ENCODE measurements around the gene MYO7A.

The MYO7A gene

GRCh38 chr11:77102246-77103210 lies 25.5 kb upstream of the MYO7A start, which contains the start of gene OMP:
Gene OMP (plus strand): TSS chr11:77102840. CDS start chr11:77102840, 0 bp downstream.
- no peaks in the 10 kb centered on the region for H3K36me3 ChIP-seq (ENCODE audit: control insufficient read depth, insufficient read depth, low read length)
- TF ChIP-seq, protein P1, sequence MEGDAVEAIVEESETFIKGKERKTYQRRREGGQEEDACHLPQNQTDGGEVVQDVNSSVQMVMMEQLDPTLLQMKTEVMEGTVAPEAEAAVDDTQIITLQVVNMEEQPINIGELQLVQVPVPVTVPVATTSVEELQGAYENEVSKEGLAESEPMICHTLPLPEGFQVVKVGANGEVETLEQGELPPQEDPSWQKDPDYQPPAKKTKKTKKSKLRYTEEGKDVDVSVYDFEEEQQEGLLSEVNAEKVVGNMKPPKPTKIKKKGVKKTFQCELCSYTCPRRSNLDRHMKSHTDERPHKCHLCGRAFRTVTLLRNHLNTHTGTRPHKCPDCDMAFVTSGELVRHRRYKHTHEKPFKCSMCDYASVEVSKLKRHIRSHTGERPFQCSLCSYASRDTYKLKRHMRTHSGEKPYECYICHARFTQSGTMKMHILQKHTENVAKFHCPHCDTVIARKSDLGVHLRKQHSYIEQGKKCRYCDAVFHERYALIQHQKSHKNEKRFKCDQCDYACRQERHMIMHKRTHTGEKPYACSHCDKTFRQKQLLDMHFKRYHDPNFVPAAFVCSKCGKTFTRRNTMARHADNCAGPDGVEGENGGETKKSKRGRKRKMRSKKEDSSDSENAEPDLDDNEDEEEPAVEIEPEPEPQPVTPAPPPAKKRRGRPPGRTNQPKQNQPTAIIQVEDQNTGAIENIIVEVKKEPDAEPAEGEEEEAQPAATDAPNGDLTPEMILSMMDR (IDR thresholded peaks at IDR 0.05) = no peak
- no peaks in the 10 kb centered on the region for H3K79me2 ChIP-seq
- no peak within 1 kb of the TSS for H3K4me3 ChIP-seq (ENCODE audit: low read depth, low read length)
- H3K27ac ChIP-seq = no peak within 1 kb of the TSS
- H3K9ac ChIP-seq = no peak within 1 kb of the TSS
- H3K27me3 ChIP-seq (ENCODE audit: control insufficient read depth, insufficient read depth, low read length) = no peaks in the 10 kb centered on the region
- H3K4me2 ChIP-seq (ENCODE audit: low read length) = no peak within 1 kb of the TSS
- no peak within 1 kb of the TSS for H2AFZ ChIP-seq
- H3K9me3 ChIP-seq (ENCODE audit: control insufficient read depth, low read length) = no peaks in the 10 kb centered on the region
- no peaks in the 10 kb centered on the region for H3K4me1 ChIP-seq

DNA sequence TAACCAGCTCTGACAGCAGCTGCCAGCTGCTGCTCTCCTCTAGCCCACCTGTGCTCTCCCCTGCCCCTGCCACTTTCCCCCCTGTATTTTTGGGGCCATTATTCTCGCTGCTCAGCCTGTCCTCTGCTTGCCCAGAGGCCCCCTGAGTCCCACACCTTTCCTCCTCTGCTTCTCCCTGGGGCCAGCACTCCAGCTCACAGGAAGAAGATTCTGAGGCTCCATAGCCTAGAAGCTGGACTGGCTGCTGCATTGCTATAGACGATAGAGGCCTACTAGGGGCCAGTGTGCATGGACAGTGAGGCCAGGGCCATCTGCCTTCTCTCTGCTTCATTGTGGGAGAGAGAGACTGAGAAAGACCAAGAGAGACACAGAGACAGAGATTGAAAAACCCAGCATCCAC lies 24.7 kb upstream of the MYO7A start:
- Histone ChIP-seq H3K36me3 (ENCODE audit: control insufficient read depth, insufficient read depth, low read length) (no peaks in the 10 kb centered on the region), H3K4me3 (ENCODE audit: low read depth, low read length) (no peak overlapping the region), H3K4me2 (ENCODE audit: low read length) (no peak overlapping the region), H3K27me3 (ENCODE audit: control insufficient read depth, insufficient read depth, low read length) (no peaks in the 10 kb centered on the region), H3K79me2 (no peaks in the 10 kb centered on the region), H3K9me3 (ENCODE audit: control insufficient read depth, low read length) (no peaks in the 10 kb centered on the region), H3K4me1 (no peaks in the 10 kb centered on the region), H3K27ac (no peak overlapping the region), H3K9ac (no peak overlapping the region), H2AFZ (no peak overlapping the region)
- TF ChIP-seq, protein P1 (IDR thresholded peaks at IDR 0.05) = no peak

DNA sequence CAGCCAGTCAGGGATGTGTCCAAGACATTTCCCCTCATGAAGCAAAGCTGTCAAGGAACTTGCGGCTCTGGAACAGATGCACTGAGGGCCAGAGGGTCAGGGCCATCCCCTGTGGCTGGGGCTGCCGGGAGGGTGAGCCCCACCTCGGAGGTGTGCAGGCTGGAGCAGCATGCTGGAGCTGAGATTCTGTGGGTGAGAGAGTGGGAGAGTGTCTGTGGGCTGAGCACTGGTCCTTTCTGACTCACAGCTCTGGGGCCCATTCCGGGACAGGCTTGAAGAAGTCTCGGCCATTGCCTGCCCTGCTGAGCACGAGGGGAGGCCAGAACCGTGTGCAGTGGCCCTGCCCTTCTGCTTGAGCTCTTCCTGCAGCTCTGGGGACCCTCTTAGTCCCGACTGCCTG lies 23.3 kb upstream of the MYO7A start:
- H3K27ac ChIP-seq = no peak overlapping the region
- H3K36me3 ChIP-seq (ENCODE audit: control insufficient read depth, insufficient read depth, low read length) = no peaks in the 10 kb centered on the region
- H3K27me3 ChIP-seq (ENCODE audit: control insufficient read depth, insufficient read depth, low read length) = no peaks in the 10 kb centered on the region
- no peak overlapping the region for H3K4me3 ChIP-seq (ENCODE audit: low read depth, low read length)
- H3K9me3 ChIP-seq (ENCODE audit: control insufficient read depth, low read length) = no peaks in the 10 kb centered on the region
- TF ChIP-seq, protein P1 (IDR thresholded peaks at IDR 0.05) = no peak
- no peak overlapping the region for H3K4me2 ChIP-seq (ENCODE audit: low read length)
- H3K9ac ChIP-seq = no peak overlapping the region
- no peak overlapping the region for H2AFZ ChIP-seq
- no peaks in the 10 kb centered on the region for H3K4me1 ChIP-seq
- no peaks in the 10 kb centered on the region for H3K79me2 ChIP-seq

DNA sequence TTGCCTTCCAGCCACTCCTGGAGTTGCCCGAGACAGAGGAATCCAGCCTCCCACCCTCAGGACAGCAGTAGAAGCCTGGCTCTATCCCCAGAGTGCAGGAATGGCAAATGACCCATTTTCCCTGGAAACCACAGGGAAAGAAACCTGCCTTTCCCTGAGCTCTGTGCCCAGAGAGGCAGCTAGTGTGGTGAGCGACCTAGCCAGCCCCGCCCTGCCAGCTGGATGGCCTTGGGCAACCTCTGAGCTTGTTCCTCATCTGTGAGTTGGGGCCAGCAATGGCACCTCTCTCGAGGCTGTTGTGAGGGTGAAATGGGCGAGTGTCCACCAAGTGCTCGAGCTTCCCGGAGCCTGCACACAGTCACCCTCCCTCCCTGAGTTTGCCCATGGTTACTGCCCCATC lies 21.7 kb upstream of the MYO7A start:
- H3K4me2 ChIP-seq (ENCODE audit: low read length) = no peak overlapping the region

More for the DNA sequence above, 21.7 kb upstream of the MYO7A start:
- Histone ChIP-seq H3K4me3 (ENCODE audit: low read depth, low read length) (no peak overlapping the region), H2AFZ (no peak overlapping the region), H3K36me3 (ENCODE audit: control insufficient read depth, insufficient read depth, low read length) (no peaks in the 10 kb centered on the region), H3K9me3 (ENCODE audit: control insufficient read depth, low read length) (no peaks in the 10 kb centered on the region), H3K4me1 (no peaks in the 10 kb centered on the region), H3K27ac (no peak overlapping the region), H3K27me3 (ENCODE audit: control insufficient read depth, insufficient read depth, low read length) (no peaks in the 10 kb centered on the region), H3K9ac (no peak overlapping the region), H3K79me2 (no peaks in the 10 kb centered on the region)
- TF ChIP-seq, protein P1 (IDR thresholded peaks at IDR 0.05) = no peak

All from parathyroid adenoma (tissue), 2 donors.